Measurements from ENCODE around the gene SETD3.

The SETD3 gene

GRCh38 chr14:99460793-99461192 lies 19.9 kb downstream of the SETD3 start:
- no peak for DNase-seq (ENCODE audit: low read depth in 3 of 3)

- no peak for DNase-seq (ENCODE audit: low read depth in 3 of 3)
Measured at GRCh38 chr14:99459481-99460100, 21.1 kb downstream of the SETD3 start.

- DNase-seq (ENCODE audit: low read depth in 3 of 3) = no peak
Measured at GRCh38 chr14:99454246-99454645, 26.4 kb downstream of the SETD3 start.

- no peak for DNase-seq (ENCODE audit: low read depth in 3 of 3)
Measured at GRCh38 chr14:99452968-99453367, 27.7 kb downstream of the SETD3 start.

GRCh38 chr14:99451234-99451633 lies 29.4 kb downstream of the SETD3 start:
- no peak for DNase-seq (ENCODE audit: low read depth in 3 of 3)

GRCh38 chr14:99450266-99450665 lies 30.4 kb downstream of the SETD3 start:
- DNase-seq (ENCODE audit: low read depth in 3 of 3) = no peak

GRCh38 chr14:99447739-99448138 lies 32.9 kb downstream of the SETD3 start:
- DNase-seq (ENCODE audit: low read depth in 3 of 3) = no peak

GRCh38 chr14:99445931-99446330 lies 34.7 kb downstream of the SETD3 start:
- DNase-seq (ENCODE audit: low read depth in 3 of 3) = no peak

- no peak for DNase-seq (ENCODE audit: low read depth in 3 of 3)
Measured at GRCh38 chr14:99441918-99442317, 38.7 kb downstream of the SETD3 start.

GRCh38 chr14:99441157-99441870 lies 39.3 kb downstream of the SETD3 start:
- DNase-seq (ENCODE audit: low read depth in 3 of 3) = no peak

GRCh38 chr14:99440278-99440677 lies 40.4 kb downstream of the SETD3 start:
- DNase-seq (ENCODE audit: low read depth in 3 of 3) = no peak

- DNase-seq (ENCODE audit: low read depth in 3 of 3) = no peak
Measured at GRCh38 chr14:99437706-99438105, 43.0 kb downstream of the SETD3 start.

GRCh38 chr14:99436247-99437180 lies 44.1 kb downstream of the SETD3 start:
- no peak for DNase-seq (ENCODE audit: low read depth in 3 of 3)

GRCh38 chr14:99435327-99435726 lies 45.3 kb downstream of the SETD3 start:
- no peak for DNase-seq (ENCODE audit: low read depth in 3 of 3)

GRCh38 chr14:99432485-99432884 lies 48.2 kb downstream of the SETD3 start:
- no peak for DNase-seq (ENCODE audit: low read depth in 3 of 3)

- DNase-seq (ENCODE audit: low read depth in 3 of 3) = no peak
Measured at GRCh38 chr14:99431986-99432385, 48.7 kb downstream of the SETD3 start.

- no peak for DNase-seq (ENCODE audit: low read depth in 3 of 3)
Measured at GRCh38 chr14:99430491-99430890, 50.2 kb downstream of the SETD3 start.

GRCh38 chr14:99427632-99428300 lies 52.9 kb downstream of the SETD3 start:
- no peak for DNase-seq (ENCODE audit: low read depth in 3 of 3)

- no peak for DNase-seq (ENCODE audit: low read depth in 3 of 3)
Measured at GRCh38 chr14:99426813-99427346, 53.8 kb downstream of the SETD3 start.

GRCh38 chr14:99426265-99426664 lies 54.4 kb downstream of the SETD3 start:
- DNase-seq (ENCODE audit: low read depth in 3 of 3) = no peak

GRCh38 chr14:99425272-99425681 lies 55.4 kb downstream of the SETD3 start:
- DNase-seq (ENCODE audit: low read depth in 3 of 3) = no peak
